Measurements from ENCODE around the gene SYCP2L.
"Not testable (repeated sequence)": the region's sequence is repeated elsewhere in the genome, so short reads cannot be mapped to it uniquely, and the experiment has no call there.

SYCP2L gene

DNA sequence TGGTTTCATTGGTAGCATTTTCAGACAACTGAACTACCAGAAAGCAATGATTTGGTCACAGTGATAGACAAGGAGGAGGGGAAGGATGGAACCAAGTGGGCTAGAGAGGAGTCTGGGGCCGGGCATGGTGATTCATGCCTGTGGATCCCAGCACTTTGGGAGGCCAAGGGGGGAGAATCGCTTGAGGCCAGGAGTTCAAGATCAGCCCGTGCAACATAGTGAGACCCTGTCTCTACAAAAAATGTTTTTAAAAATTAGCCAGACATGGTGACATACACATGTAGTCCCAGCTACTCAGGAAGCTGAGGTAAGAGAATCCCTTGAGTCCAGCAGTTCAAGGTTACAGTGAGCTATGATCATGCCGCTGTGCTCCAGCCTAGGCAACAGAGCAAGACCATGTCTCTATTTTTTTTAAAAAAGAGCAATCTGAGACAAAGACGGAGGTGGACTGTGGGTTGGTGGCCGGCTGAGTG, 70.6 kb downstream of the SYCP2L start:
- no peak for DNase-seq

DNA sequence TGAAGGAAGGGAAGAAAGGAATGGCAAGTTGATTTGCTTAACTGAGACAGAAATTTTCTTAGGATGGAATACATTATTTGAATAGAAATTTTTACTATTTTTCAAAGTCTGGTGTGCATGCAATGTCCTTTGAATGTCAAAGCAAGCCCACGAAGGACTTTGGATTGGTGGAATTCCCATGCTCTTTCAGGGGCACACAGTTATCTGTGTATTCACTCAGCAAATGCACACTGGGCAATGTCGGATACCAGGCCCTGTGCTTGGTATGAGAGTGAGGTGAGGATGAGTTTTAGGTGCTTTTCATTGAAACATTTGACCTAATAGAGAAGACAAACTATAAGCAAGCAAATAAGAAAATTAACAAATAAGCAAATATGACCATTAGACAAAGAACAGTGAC, 73.3 kb downstream of the SYCP2L start:
- no peak for DNase-seq

GRCh38 chr6:10961837-10962236, 75.0 kb downstream of the SYCP2L start:
- DNase-seq: no peak

DNA sequence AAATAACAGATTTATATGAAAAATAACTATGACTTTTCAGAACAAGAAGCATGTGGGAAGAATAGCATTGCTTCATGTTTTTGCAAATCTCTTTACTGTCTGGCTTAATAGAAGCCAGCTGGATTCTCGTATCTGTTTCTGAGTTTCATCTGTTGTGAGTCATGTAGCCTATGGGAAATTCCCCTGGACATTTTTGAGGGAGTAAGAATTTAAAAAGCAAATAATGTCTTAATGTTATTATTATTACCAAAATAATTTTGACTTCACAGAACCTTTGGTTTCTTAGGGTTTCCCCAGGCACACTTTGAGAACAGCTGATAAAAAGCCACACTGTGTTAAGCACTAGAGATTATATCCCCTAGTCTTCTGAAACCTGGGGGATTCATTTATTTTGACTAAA, 75.8 kb downstream of the SYCP2L start:
- no peak for DNase-seq

GRCh38 chr6:10963113-10963512, 76.3 kb downstream of the SYCP2L start:
- DNase-seq: no peak

DNA sequence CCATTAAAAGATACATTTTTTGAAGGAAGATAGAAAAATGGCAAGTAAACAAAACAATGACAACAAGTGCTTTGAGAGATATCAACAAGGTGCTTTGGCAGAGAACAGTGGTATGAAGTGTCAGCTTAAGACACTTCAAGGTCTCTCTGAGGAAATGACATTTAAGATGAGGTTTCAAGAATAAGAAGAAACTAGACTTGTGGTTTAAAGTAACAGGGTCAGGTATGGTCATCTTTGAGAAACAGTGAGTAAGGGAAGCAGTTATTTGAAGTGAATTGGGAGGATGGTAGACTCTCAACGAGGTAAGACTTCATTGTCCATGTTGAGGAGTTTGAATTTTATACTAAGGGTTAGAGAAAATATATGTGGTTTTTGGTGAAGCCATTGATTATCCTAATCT, 77.8 kb downstream of the SYCP2L start:
- DNase-seq: no peak

- DNase-seq: no peak
These were observed 81.9 kb downstream of the SYCP2L start for GRCh38 chr6:10968776-10969175.

- no peak for DNase-seq
These were observed 83.9 kb downstream of the SYCP2L start for GRCh38 chr6:10970731-10971130.

GRCh38 chr6:10972196-10972595, 85.3 kb downstream of the SYCP2L start:
- DNase-seq: no peak

DNA sequence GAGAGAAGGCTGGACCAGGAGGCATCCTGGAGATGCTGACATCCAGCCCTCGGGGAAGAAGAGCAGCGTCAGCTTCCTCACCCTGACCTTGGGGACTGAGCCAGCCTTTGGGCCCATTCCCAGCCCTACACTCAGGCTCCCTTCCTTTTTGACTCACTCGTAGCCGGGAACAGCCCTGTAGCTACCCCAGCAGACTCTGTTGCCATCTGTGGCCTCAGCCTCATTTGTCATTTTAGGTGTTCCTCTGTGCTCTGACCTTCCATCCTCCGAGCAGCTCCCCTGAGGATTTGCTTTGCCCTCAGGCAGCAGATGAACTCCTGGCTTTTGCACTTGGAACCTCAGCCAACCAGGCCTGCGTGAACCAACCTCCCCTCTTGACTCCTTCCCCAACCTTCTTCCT, 89.7 kb downstream of the SYCP2L start:
- no peak for DNase-seq

DNA sequence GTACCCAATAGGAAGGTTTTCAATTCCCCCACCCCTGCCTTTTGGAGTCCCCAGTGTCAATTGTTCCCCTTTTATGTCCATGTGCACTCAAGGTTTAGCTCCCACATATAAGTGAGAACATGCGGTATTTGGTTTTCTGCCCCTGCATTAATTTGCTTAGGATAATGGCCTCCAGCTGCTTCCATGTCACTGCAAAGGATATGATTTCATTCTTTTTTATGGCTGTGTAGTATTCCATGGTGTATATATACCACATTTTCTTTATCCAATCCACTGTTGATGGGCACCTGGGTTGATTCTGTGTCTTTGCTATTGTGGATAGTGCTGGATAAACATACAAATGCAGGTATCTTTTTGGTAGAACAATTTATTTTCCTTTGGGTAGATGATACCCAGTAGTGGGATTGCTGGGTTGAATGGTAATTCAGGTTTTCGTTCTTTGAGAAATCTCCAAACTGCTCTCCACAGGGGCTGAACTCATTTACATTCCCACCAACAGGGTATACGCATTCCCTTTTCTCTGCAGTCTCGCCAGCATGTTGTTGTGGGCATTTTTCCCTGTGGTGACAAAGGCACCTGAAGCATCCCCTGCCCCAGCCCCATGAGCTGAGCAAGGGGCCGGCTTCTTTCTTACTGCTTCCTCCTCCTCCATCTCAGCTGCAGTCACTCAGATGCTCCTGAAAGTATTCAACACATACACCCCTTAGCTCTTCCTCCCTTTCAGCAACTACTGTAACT, 90.5 kb downstream of the SYCP2L start:
- no peak for DNase-seq

- DNase-seq: no peak
These were observed 92.8 kb downstream of the SYCP2L start for GRCh38 chr6:10979603-10980002.

GRCh38 chr6:10981409-10981808, 94.6 kb downstream of the SYCP2L start:
- no peak for DNase-seq

DNA sequence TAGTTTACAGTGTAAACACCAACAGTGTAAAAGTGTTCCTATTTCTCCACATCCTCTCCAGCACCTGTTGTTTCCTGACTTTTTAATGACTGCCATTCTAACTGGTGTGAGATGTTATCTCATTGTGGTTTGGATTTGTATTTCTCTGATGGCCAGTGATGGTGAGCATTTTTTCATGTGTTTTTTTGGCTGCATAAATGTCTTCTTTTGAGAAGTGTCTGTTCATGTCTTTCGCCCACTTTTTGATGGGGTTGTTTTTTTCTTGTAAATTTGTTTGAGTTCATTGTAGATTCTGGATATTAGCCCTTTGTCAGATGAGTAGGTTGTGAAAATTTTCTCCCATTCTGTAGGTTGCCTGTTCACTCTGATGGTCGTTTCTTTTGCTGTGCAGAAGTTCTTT, 98.1 kb downstream of the SYCP2L start:
- not testable (repeated sequence) for DNase-seq

DNA sequence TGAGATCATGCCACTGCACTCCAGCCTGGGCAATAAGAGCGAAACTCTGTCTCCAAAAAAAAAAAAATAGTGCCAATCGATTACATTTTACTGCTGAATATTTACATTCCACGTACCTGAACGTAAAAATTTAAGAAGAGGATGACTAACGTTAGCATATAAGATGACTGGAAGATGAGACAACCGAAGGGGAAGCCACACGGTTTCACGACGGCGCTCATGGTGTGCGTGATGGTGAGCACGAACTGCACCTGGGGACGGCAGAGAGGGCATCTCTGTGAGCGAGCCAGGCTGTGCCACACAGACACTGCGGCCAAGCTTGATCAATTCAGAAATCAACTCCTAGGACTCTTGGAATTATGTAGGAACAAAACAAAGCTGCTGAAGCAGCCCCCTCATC, 102.7 kb downstream of the SYCP2L start:
- no peak for DNase-seq

- no peak for DNase-seq
These were observed 104.3 kb downstream of the SYCP2L start for GRCh38 chr6:10991115-10991514.

DNA sequence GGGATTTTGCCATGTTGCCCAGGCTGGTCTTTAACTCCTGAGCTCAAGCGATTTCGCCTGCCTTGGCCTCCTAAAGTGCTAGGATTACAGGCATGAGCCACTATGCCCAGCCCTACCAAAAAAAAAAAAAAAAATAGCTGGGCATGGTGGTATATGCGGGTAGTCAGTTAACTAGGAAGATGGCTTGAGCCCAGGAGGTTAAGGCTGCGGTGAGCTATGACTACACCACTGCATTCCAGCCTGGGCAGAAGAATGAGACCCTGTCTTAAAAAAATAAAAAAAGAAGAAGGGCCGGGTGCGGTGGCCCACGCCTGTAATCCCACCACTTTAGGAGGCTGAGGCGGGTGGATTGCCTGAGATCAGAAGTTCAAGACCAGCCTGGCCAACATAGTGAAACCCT, 107.0 kb downstream of the SYCP2L start:
- no peak for DNase-seq

GRCh38 chr6:10995114-10995707, 108.4 kb downstream of the SYCP2L start:
- DNase-seq: no peak

GRCh38 chr6:10999994-11000393, 113.1 kb downstream of the SYCP2L start:
- DNase-seq: no peak

GRCh38 chr6:11002176-11002575, 115.3 kb downstream of the SYCP2L start:
- no peak for DNase-seq

- DNase-seq: not testable (repeated sequence)
These were observed 116.4 kb downstream of the SYCP2L start for GRCh38 chr6:11003297-11003696.

- DNase-seq: no peak
These were observed 119.2 kb downstream of the SYCP2L start for GRCh38 chr6:11006061-11006460.

GRCh38 chr6:11007715-11008608, 121.1 kb downstream of the SYCP2L start:
- DNase-seq: no peak

DNA sequence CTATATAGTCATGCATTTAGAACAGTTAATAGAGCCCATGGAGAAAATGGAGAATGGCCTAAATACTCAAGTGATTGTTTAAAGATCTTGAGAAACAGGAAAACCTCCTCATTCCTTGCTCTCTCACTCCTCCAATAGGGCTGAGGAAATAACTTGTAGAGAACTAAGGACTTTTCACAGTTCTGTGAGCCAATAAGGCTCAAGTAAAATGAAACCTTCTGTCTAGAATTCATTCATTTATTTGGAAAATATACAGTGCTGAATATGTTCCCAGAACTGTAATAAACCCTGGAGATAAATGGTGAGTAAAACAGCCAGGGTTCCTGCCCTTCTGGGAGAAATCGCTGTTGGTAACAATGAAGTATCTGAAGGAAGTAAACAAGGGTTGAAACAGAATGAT, 122.0 kb downstream of the SYCP2L start:
- DNase-seq: no peak

Measured in suppressor macrophage (primary cell).